Mucosa of descending colon (tissue), 3 donors: ENCODE measurements around the gene NFKB1. TPM values are rescaled to one million over a fixed set of nuclear protein-coding genes. Genes with fewer than 3 reads are reported as not detected.

ENCODE experiments used
- ATAC-seq: fragments of 200-7000 bp; cut with Tn5 transposase; one replicate; pipeline ENCODE4 v1.9.1; 2020; ENCODE audit warnings: mild to moderate bottlenecking, moderate library complexity
- DNase-seq, 3 donors: peaks; one replicate each; pipeline ENCODE4 v3.0.0-alpha.2; 2020
- H3K36me3 ChIP-seq: fragments of 200-600 bp; one replicate; pipeline ENCODE4 v1.8.0; 2021; ENCODE audit warnings: low read depth, mild to moderate bottlenecking
- H3K4me1 ChIP-seq: fragments of 200-600 bp; one replicate; pipeline ENCODE4 v1.8.0; 2021; ENCODE audit warnings: low read depth, mild to moderate bottlenecking
- H3K4me3 ChIP-seq: fragments of 200-600 bp; one replicate; pipeline ENCODE4 v1.8.0; 2021; ENCODE audit warnings: mild to moderate bottlenecking
- H3K9me3 ChIP-seq: fragments of 200-600 bp; one replicate; pipeline ENCODE4 v1.8.0; 2021; ENCODE audit warnings: mild to moderate bottlenecking
- intact Hi-C, 2 donors: fragments of 100-400 bp; cut with DNase I in 1 of 2; cut with micrococcal nuclease in 1 of 2; formaldehyde crosslinking; loops; one replicate each; pipeline versions ENCODE4 v1.11.0 to v1.11.1; 2022; cut with DNase I, micrococcal nuclease
- long read RNA-seq, 2 donors: library from polyadenylated mRNA; unstranded; transcript quantifications; one replicate each; pipeline ENCODE4 v2.0.0, GENCODE V29; 2019 to 2021
- total RNA-seq, 3 donors: library from RNA; stranded (reverse); fragmentation: NEBNext Ultra II Directional in 2 of 3; extraction: Animal tissue kit (Norgen Biotek cat#: 25700) in 2 of 3; gene quantifications; one replicate each; pipeline versions ENCODE4 v1.2.1 to v1.2.4, GENCODE V29; 2021 to 2023
- TF ChIP-seq, protein P1 (sequence below): fragments of 200-600 bp; IDR thresholded peaks from one replicate; pipeline ENCODE4 v1.8.0; 2022; ENCODE audit warnings: antibody characterized with exemption, mild to moderate bottlenecking
- donor health status: DM: no; HTN: no; CAD: no; lungs with moderate emphysema.
- donor health status: DM: no; HTN: no; CAD: no.
- donor health status: DM: no; HTN: yes; CAD: no.

NFKB1 gene, protein sequence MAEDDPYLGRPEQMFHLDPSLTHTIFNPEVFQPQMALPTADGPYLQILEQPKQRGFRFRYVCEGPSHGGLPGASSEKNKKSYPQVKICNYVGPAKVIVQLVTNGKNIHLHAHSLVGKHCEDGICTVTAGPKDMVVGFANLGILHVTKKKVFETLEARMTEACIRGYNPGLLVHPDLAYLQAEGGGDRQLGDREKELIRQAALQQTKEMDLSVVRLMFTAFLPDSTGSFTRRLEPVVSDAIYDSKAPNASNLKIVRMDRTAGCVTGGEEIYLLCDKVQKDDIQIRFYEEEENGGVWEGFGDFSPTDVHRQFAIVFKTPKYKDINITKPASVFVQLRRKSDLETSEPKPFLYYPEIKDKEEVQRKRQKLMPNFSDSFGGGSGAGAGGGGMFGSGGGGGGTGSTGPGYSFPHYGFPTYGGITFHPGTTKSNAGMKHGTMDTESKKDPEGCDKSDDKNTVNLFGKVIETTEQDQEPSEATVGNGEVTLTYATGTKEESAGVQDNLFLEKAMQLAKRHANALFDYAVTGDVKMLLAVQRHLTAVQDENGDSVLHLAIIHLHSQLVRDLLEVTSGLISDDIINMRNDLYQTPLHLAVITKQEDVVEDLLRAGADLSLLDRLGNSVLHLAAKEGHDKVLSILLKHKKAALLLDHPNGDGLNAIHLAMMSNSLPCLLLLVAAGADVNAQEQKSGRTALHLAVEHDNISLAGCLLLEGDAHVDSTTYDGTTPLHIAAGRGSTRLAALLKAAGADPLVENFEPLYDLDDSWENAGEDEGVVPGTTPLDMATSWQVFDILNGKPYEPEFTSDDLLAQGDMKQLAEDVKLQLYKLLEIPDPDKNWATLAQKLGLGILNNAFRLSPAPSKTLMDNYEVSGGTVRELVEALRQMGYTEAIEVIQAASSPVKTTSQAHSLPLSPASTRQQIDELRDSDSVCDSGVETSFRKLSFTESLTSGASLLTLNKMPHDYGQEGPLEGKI
- total RNA-seq: 10 to 100 TPM; 50.8 to 57.4 (median 53.6) TPM
- long read RNA-seq, donor 1, full-length matches to known transcripts: 75 of 100 reads
- long read RNA-seq, donor 1, partial matches to known transcripts: 10 of 100 reads
- long read RNA-seq, donor 1, other reads (novel, unspliced or antisense): 15 of 100 reads
- long read RNA-seq, donor 2, full-length matches to known transcripts: 3 of 6 reads
- long read RNA-seq, donor 2, partial matches to known transcripts: 3 of 6 reads
- long read RNA-seq, donor 2, other reads (novel, unspliced or antisense): 0 of 6 reads

DNA sequence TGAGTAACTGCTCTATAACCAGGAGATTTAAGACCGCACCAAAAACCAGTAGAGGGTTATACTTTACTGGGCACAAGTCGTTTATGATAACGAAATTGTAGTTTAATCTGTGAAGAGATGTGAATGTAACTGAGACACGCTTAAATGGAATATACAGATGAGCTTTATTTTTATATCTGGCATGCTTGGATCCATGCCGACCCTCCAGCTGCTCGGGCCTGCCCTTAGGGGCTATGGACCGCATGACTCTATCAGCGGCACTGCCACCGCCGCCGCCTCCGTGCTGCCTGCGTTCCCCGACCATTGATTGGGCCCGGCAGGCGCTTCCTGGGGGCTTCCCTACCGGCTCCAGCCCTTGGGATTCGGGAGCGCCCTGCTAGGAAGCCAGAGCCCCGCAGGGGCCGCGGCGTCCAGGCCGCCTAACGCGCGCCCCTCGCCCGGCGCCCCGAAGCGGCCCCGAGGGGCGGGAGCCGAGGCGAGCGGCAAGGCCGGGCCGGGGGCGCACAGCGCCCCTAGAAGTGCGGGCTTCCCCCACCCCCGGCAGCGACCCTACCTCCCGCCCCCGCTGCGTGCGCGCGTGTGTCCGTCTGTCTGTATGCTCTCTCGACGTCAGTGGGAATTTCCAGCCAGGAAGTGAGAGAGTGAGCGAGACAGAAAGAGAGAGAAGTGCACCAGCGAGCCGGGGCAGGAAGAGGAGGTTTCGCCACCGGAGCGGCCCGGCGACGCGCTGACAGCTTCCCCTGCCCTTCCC lies at the start of gene NFKB1:
Gene NFKB1, plus strand, starts transcription at position 664 of the 751 bp plus-strand sequence. CDS start 24,160 bp downstream, outside the sequence.
- ATAC-seq: peak; percentile 64
- TF ChIP-seq, protein P1, sequence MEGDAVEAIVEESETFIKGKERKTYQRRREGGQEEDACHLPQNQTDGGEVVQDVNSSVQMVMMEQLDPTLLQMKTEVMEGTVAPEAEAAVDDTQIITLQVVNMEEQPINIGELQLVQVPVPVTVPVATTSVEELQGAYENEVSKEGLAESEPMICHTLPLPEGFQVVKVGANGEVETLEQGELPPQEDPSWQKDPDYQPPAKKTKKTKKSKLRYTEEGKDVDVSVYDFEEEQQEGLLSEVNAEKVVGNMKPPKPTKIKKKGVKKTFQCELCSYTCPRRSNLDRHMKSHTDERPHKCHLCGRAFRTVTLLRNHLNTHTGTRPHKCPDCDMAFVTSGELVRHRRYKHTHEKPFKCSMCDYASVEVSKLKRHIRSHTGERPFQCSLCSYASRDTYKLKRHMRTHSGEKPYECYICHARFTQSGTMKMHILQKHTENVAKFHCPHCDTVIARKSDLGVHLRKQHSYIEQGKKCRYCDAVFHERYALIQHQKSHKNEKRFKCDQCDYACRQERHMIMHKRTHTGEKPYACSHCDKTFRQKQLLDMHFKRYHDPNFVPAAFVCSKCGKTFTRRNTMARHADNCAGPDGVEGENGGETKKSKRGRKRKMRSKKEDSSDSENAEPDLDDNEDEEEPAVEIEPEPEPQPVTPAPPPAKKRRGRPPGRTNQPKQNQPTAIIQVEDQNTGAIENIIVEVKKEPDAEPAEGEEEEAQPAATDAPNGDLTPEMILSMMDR: no peak

DNA sequence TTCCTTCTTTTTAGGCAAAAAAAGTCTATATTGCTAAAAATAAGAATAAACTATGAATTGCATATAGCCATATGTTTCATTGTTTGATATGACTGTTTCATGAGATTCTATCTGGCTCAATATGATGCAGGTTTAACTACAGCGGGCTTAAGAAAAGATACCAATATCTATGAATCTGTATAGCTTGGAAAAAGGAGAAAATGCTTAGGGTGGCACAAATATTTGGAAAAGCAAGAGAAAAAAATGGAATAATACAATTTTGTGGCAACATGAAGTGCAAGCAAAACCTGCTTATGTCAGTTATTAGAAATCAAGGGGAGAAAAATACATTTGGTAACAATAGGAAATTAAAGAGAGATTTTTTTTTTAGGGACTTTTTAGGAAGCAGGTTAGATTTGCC lies 48.3 kb upstream of the NFKB1 start:
- intact Hi-C loops: loop anchor here in 1 of 2 donors (10.0 kb wide), 1 partner anchor 552 kb away; no protein-coding TSS in a partner anchor
- TF ChIP-seq, protein P1: no peak
- Histone ChIP-seq H3K36me3 (no peaks in the 10 kb centered on the region), H3K4me3 (no peak overlapping the region), H3K9me3 (no peaks in the 10 kb centered on the region), H3K4me1 (peaks cover 17% of the 10 kb centered on the region)
- DNase-seq (no peak), ATAC-seq (no peak)

More for the DNA sequence above, at the start of gene NFKB1:
- peak; percentile 75 to 81 (median 77) for DNase-seq
- H3K9me3 ChIP-seq: no peaks in the 10 kb centered on the region
- intact Hi-C loops: loop anchor here in 1 of 2 donors (10.0 kb wide), 1 partner anchor 56 kb away; no protein-coding TSS in a partner anchor
- no peaks in the 10 kb centered on the region for H3K36me3 ChIP-seq
- H3K4me1 ChIP-seq: peaks cover 20% of the 10 kb centered on the region
- peak within 1 kb of the TSS; percentile 85 for H3K4me3 ChIP-seq

DNA sequence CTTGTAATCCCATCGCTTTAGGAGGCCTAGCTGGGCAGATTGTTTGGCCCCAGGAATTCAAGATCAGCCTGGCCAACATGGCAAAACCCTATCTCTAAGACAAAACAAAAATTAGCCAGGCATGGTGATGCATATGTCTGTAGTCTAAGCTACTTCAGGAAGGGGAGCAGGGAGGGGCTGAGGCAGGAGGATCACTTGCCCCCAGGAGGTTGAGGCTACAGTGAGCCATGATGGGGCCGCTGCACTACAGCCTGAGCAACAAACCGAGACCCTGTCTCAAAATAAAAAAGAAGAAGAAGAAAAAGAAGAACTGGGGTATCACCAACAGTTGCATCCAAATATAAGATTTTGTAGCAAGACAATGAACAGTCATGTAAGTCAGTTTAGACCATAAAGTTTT lies 47.3 kb upstream of the NFKB1 start:
- H3K4me3 ChIP-seq: no peak overlapping the region
- ATAC-seq: no peak
- no peaks in the 10 kb centered on the region for H3K9me3 ChIP-seq
- intact Hi-C loops: loop anchor here in 1 of 2 donors (10.0 kb wide), 1 partner anchor 551 kb away; no protein-coding TSS in a partner anchor
- no peak for DNase-seq
- no peaks in the 10 kb centered on the region for H3K36me3 ChIP-seq
- peaks cover 17% of the 10 kb centered on the region for H3K4me1 ChIP-seq
- TF ChIP-seq, protein P1: no peak

DNA sequence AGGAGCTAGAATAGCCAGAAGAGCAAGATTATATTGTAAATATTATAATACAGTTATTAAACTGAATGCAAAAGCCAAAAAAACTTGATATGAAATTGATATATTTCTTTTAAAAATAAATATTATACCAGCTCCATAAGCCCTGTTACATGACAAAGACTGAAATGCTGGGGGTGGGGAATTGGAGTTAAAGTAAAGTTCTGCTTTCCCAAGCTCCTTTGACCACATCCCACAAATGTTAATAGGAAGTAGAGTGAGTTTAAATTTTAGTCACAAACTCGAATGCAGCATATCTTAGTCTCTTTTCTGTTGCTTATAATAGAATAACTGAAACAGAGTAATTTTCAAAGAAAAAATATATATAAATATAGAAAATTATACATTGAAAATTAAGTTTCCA lies 46.9 kb upstream of the NFKB1 start:
- H3K4me1 ChIP-seq: peaks cover 17% of the 10 kb centered on the region
- ATAC-seq: no peak
- H3K4me3 ChIP-seq: no peak overlapping the region
- H3K9me3 ChIP-seq: no peaks in the 10 kb centered on the region
- TF ChIP-seq, protein P1: no peak
- DNase-seq: no peak
- no peaks in the 10 kb centered on the region for H3K36me3 ChIP-seq
- intact Hi-C loops: loop anchor here in 1 of 2 donors (10.0 kb wide), 1 partner anchor 551 kb away; no protein-coding TSS in a partner anchor
